Breast epithelium (tissue), 4 donors: ENCODE data around the gene EEF1AKMT2. TPM values are rescaled to one million over a fixed set of nuclear protein-coding genes. Genes with fewer than 3 reads are reported as not detected.

Source experiments
- DNase-seq, 2 donors: peaks; one replicate each; pipeline ENCODE4 v3.0.0-alpha.2; 2019; ENCODE audit warnings: low spot score in 2 of 2
- H3K27ac ChIP-seq, 2 donors: fragments of 200-600 bp; sonication (generic) in 1 of 2; one replicate each; pipeline ENCODE4 v1.5.1; 2016 to 2019; ENCODE audit warnings: mild to moderate bottlenecking in 1 of 2
- H3K27me3 ChIP-seq, 2 donors: fragments of 200-600 bp; sonication (generic) in 1 of 2; one replicate each; pipeline versions ENCODE4 v1.5.1 to v1.6.0; 2017 to 2019; ENCODE audit warnings: control low read depth in 1 of 2, mild to moderate bottlenecking in 1 of 2
- H3K36me3 ChIP-seq: fragments of 200-600 bp; one replicate; pipeline ENCODE4 v1.5.1; 2019
- H3K4me1 ChIP-seq, 2 donors: fragments of 200-600 bp; sonication (generic); one replicate each; pipeline ENCODE4 v1.5.1; 2016 to 2019; ENCODE audit warnings: control low read depth in 1 of 2
- H3K4me3 ChIP-seq, 3 donors: fragments of 200-600 bp; sonication (generic); 1 replicate in 2 of 3; 2 replicates in 1 of 3; pipeline ENCODE4 v1.5.1; 2016 to 2019; ENCODE audit warnings: mild to moderate bottlenecking in 3 of 3, moderate library complexity in 2 of 3
- H3K9me3 ChIP-seq, 2 donors: fragments of 200-600 bp; sonication (generic) in 1 of 2; one replicate each; pipeline ENCODE4 v1.5.1; 2016 to 2019; ENCODE audit warnings: control low read depth in 1 of 2
- CTCF ChIP-seq, 3 donors: fragments of 450-650 bp; IDR thresholded peaks; one replicate each; pipeline ENCODE4 v1.5.1; 2016 to 2017; ENCODE audit warnings: antibody characterized with exemption in 3 of 3, mild to moderate bottlenecking in 3 of 3, moderate library complexity in 3 of 3
- POLR2A ChIP-seq: fragments of 450-650 bp; IDR thresholded peaks from one replicate; pipeline ENCODE4 v1.6.1; 2016; ENCODE audit warnings: antibody characterized with exemption, mild to moderate bottlenecking, moderate library complexity
- POLR2AphosphoS5 ChIP-seq, 3 donors: sonication (generic); formaldehyde crosslinking; IDR thresholded peaks; one replicate each; pipeline ENCODE4 v1.6.1; 2017; ENCODE audit warnings: antibody characterized with exemption in 3 of 3
- intact Hi-C: fragments of 100-400 bp; cut with DNase I; formaldehyde crosslinking; loops from one replicate; pipeline ENCODE4 v1.15.1; 2023; ENCODE audit warnings: low total_unique reads
- total RNA-seq, 3 donors: library from RNA; depleted of rRNA; stranded (reverse); fragments of >200 nt; gene quantifications; one replicate each; pipeline ENCODE4 v1.1.0, GENCODE V29; 2016

The EEF1AKMT2 gene
- total RNA-seq, 3 donors from 2014 or later = 14.1 to 23.6 (median 23.2) TPM

GRCh38 chr10:124725791-124726190 is 65.9 kb downstream of the EEF1AKMT2 start:
- Histone ChIP-seq H3K4me1 (peaks cover 0 to 21% of the 10 kb centered on the region in 2 donors), H3K27me3 (no peaks in the 10 kb centered on the region), H3K27ac (no peak overlapping the region), H3K4me3 (no peak overlapping the region), H3K9me3 (no peaks in the 10 kb centered on the region), H3K36me3 (no peaks in the 10 kb centered on the region)
- TF ChIP-seq CTCF (IDR thresholded peaks at IDR 0.05) (no peak), POLR2A (no peak), POLR2AphosphoS5 (IDR thresholded peaks at IDR 0.05) (no peak)
- no peak for DNase-seq
- intact Hi-C loops = no loop called here

DNA sequence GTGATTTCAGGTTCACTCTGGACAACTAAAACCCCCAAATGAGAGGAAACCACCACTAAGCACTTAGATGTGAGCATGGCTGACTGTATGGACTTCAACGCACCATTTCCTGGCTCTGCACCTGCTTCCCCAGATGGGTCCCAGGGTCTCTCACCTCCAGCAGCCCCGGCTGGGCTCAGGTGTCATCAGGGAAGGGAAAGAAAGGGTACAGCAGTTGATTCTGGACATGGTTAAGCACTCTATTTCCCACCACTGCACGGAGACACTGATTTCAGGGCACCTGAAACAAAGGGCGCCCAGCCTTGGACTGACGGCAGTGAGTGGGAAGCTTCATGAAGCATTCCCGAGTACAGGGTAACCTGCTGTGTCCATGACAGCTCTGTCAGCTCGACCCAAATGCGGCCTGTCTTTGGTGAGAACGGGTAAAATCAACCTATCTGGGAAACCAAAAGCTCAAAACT is 66.5 kb downstream of the EEF1AKMT2 start:
- TF ChIP-seq POLR2A (no peak), CTCF (IDR thresholded peaks at IDR 0.05) (no peak), POLR2AphosphoS5 (IDR thresholded peaks at IDR 0.05) (no peak)
- peak overlapping the region in 1 of 2 donors; percentile 81 for H3K27ac ChIP-seq
- no peak overlapping the region for H3K4me3 ChIP-seq
- peaks cover 0 to 21% of the 10 kb centered on the region in 2 donors for H3K4me1 ChIP-seq
- no peaks in the 10 kb centered on the region for H3K9me3 ChIP-seq
- intact Hi-C loops = no loop called here
- H3K27me3 ChIP-seq = no peaks in the 10 kb centered on the region
- H3K36me3 ChIP-seq = no peaks in the 10 kb centered on the region
- peak in 1 of 2 donors; percentile 24 for DNase-seq

DNA sequence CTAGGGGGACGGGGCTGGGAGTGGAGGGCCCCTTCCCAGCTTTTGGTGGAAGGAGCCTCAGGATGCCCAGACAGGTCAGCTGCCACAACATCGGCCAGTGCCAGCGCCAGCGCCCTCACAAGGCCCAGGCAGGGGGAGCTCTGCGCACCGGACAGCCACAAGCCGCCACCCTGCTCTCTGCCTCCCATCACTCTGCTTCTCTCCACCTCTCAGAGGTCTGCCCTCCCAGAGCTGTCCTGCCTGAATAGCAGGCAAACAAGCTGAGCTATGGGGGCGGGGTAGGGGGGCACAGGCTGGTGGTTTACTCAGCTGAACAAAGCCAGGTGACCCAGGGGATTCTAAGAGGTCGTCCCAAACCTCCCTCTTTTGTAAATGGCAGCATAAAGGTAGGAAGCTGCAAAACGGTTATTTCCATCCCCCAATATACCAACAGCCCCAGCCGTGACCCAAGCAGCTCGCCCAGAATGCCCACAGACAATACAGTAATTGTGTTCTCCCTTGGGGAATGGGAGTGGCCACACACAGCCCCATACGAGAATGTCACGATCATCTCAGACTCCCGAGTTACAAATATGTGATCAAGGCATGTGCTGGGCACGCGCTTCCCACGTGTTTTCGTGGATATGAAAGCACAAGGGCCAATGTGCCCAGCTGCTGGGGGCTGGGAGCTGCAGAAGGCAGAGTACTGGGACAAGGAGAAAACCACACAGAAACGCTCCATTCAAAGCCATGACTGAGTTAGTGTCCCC is 67.2 kb downstream of the EEF1AKMT2 start:
- intact Hi-C loops = no loop called here
- no peak for TF ChIP-seq CTCF (IDR thresholded peaks at IDR 0.05)
- TF ChIP-seq POLR2A = no peak
- TF ChIP-seq POLR2AphosphoS5 (IDR thresholded peaks at IDR 0.05) = peak in 2 of 3 donors; percentile 26 to 39

GRCh38 chr10:124723826-124724225 is 67.9 kb downstream of the EEF1AKMT2 start:
- DNase-seq = peak in 1 of 2 donors; percentile 34
- Histone ChIP-seq H3K4me3 (no peak overlapping the region), H3K27ac (peak overlapping the region; percentile 41 to 81), H3K36me3 (no peaks in the 10 kb centered on the region), H3K27me3 (no peaks in the 10 kb centered on the region), H3K4me1 (peaks cover 0 to 21% of the 10 kb centered on the region in 2 donors), H3K9me3 (no peaks in the 10 kb centered on the region)
- no peak for TF ChIP-seq POLR2AphosphoS5 (IDR thresholded peaks at IDR 0.05)
- no peak for TF ChIP-seq CTCF (IDR thresholded peaks at IDR 0.05)
- TF ChIP-seq POLR2A = no peak
- intact Hi-C loops = no loop called here

More for the DNA sequence above, 67.2 kb downstream of the EEF1AKMT2 start:
- no peaks in the 10 kb centered on the region for H3K36me3 ChIP-seq
- peak in 1 of 2 donors; percentile 43 for DNase-seq
- H3K27ac ChIP-seq = peak overlapping the region; percentile 41 to 81
- no peaks in the 10 kb centered on the region for H3K27me3 ChIP-seq
- no peak overlapping the region for H3K4me3 ChIP-seq
- peaks cover 0 to 21% of the 10 kb centered on the region in 2 donors for H3K4me1 ChIP-seq
- H3K9me3 ChIP-seq = no peaks in the 10 kb centered on the region
